Parathyroid adenoma (tissue), 2 donors: Measurements from ENCODE around the gene ARHGEF3.

Experiments used
- H2AFZ ChIP-seq: fragments of 300-600 bp; sonication (generic); one replicate; pipeline ENCODE4 v1.7.0; 2017; ENCODE audit warnings: antibody characterized with exemption, mild to moderate bottlenecking
- H3K27ac ChIP-seq: fragments of 300-600 bp; sonication (generic); one replicate; pipeline ENCODE4 v1.7.0; 2017
- H3K27me3 ChIP-seq: fragments of 300-600 bp; sonication (generic); one replicate; pipeline ENCODE4 v1.7.0; 2017; ENCODE audit warnings: low read length; ENCODE audit not compliant: control insufficient read depth, insufficient read depth
- H3K36me3 ChIP-seq: fragments of 300-600 bp; sonication (generic); one replicate; pipeline ENCODE4 v1.7.0; 2017; ENCODE audit warnings: low read length; ENCODE audit not compliant: control insufficient read depth, insufficient read depth
- H3K4me1 ChIP-seq: fragments of 300-600 bp; sonication (generic); one replicate; pipeline ENCODE4 v1.7.0; 2017; ENCODE audit warnings: control low read depth
- H3K4me2 ChIP-seq: fragments of 300-600 bp; sonication (generic); one replicate; pipeline ENCODE4 v1.7.0; 2017; ENCODE audit warnings: low read length
- H3K4me3 ChIP-seq: fragments of 300-600 bp; sonication (generic); one replicate; pipeline ENCODE4 v1.7.0; 2017; ENCODE audit warnings: low read depth, low read length
- H3K79me2 ChIP-seq: fragments of 300-600 bp; sonication (generic); one replicate; pipeline ENCODE4 v1.7.0; 2017; ENCODE audit warnings: control low read depth
- H3K9ac ChIP-seq: fragments of 300-600 bp; sonication (generic); one replicate; pipeline ENCODE4 v1.7.0; 2017; ENCODE audit warnings: mild to moderate bottlenecking
- H3K9me3 ChIP-seq: fragments of 300-600 bp; sonication (generic); one replicate; pipeline ENCODE4 v1.7.0; 2017; ENCODE audit warnings: low read length; ENCODE audit not compliant: control insufficient read depth
- TF ChIP-seq, protein P1 (sequence below): fragments of 300-600 bp; sonication (generic); IDR thresholded peaks from one replicate; pipeline ENCODE4 v1.7.0; 2017; ENCODE audit warnings: antibody characterized with exemption, mild to moderate bottlenecking
- donor health status: primary hyperparathyroidism.

Gene ARHGEF3

DNA sequence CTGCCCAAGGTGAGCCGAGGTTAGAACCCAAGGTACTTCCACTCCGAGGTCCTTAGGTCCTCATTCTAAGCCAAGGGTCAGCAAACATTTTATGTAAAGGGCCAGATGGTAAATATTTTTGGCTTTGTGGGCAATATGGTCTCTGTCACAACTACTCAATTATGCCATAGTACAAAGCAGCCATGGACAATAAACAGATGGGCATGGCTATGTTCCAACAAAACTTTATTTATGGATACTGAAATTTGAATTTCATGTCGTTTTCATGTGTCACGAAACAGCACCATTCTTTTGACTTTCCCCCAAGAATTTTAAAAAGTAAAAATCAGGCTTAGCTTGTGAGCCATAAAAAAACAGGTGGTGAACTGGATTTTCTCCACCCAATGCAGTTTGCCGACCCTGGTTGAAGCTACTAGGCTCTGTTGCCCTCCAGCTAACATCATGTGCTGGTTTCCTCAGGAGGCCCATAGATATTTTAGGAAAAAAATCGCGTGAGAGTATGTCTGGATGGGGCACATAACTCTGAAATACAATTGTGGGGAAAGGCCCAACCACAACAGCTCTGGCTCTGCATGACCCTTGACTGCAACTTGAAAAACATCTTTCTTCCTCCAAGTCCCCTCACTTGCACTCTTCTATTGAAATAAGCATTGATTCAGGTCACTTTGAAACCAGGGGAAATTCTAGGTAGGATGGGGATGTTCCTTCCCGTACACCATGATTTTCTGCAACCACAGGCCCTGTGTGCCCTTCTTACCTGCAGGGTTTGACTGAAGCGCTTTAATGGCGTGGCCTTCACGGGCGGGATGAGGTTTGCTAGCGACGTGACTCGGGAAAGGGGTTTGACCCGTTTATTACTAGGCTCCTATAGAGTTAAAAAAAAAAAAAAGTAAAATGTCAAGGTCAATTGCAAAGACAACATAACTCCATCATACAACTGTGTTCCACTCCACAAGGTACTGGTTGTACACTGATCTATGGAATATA, 28.5 kb downstream of the ARHGEF3 start:
- Histone ChIP-seq H3K36me3 (no peaks in the 10 kb centered on the region), H3K9ac (no peak overlapping the region), H3K79me2 (peaks cover 26% of the 10 kb centered on the region), H3K4me2 (no peak overlapping the region), H3K27me3 (no peaks in the 10 kb centered on the region), H2AFZ (no peak overlapping the region), H3K27ac (no peak overlapping the region), H3K4me3 (no peak overlapping the region), H3K9me3 (no peaks in the 10 kb centered on the region), H3K4me1 (peaks cover 15% of the 10 kb centered on the region)
- TF ChIP-seq, protein P1, sequence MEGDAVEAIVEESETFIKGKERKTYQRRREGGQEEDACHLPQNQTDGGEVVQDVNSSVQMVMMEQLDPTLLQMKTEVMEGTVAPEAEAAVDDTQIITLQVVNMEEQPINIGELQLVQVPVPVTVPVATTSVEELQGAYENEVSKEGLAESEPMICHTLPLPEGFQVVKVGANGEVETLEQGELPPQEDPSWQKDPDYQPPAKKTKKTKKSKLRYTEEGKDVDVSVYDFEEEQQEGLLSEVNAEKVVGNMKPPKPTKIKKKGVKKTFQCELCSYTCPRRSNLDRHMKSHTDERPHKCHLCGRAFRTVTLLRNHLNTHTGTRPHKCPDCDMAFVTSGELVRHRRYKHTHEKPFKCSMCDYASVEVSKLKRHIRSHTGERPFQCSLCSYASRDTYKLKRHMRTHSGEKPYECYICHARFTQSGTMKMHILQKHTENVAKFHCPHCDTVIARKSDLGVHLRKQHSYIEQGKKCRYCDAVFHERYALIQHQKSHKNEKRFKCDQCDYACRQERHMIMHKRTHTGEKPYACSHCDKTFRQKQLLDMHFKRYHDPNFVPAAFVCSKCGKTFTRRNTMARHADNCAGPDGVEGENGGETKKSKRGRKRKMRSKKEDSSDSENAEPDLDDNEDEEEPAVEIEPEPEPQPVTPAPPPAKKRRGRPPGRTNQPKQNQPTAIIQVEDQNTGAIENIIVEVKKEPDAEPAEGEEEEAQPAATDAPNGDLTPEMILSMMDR = no peak

DNA sequence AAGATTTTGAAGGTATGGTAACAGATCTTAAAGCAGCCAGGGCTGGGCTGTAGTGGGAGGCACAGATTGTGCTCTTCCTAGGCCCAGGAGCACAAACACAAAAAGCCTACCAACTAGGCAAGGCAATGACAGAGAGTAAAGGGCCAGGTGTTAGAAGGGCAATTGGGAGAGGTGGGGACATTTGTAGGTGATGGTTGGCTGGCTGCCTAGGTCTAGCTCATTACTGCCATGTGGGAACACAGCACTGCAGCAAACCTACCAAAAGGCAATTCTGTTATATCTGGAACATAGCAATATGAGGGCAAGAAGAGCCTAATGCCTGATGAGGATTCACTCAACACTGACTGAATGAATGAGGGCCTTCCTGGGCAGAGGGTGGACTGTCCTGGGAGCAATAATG, 30.4 kb downstream of the ARHGEF3 start:
- TF ChIP-seq, protein P1 = no peak
- Histone ChIP-seq H3K27me3 (no peaks in the 10 kb centered on the region), H3K27ac (no peak overlapping the region), H3K4me2 (no peak overlapping the region), H3K4me3 (no peak overlapping the region), H3K79me2 (peaks cover 39% of the 10 kb centered on the region), H2AFZ (no peak overlapping the region), H3K36me3 (no peaks in the 10 kb centered on the region), H3K9ac (no peak overlapping the region), H3K4me1 (peaks cover 12% of the 10 kb centered on the region), H3K9me3 (no peaks in the 10 kb centered on the region)

DNA sequence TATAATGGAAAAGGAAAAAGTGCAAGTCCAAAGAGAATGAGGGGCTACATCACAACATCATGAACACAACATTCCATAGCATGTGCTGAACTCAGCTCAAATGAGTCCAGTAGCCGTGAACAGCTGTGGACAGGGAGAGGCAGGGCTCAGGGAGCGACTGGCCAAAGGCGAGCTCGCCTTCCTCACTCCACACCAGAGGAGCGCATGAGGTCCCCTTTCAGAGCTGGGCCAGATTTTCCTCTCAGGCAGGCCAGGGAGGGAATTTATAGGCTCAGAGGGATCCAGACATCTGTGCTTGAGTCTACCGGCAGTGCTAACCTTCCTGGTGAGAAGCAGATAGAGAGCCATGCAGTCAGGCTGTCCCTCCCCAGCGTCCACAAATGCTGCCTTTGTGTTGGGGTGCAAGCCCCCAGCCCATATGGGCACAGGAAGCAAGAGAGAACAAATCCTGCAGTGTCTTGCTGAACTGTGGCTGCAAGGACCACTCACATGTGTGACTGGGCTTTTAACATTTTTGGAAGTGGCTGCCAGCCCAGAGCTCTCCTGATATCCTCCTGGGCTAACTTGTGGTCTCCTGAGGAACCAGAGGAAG, 32.5 kb downstream of the ARHGEF3 start:
- TF ChIP-seq, protein P1 = no peak
- Histone ChIP-seq H2AFZ (no peak overlapping the region), H3K9me3 (no peaks in the 10 kb centered on the region), H3K4me3 (no peak overlapping the region), H3K4me2 (peak overlapping the region; percentile 8), H3K27ac (no peak overlapping the region), H3K4me1 (peaks cover 6% of the 10 kb centered on the region), H3K9ac (no peak overlapping the region), H3K27me3 (no peaks in the 10 kb centered on the region), H3K79me2 (peaks cover 44% of the 10 kb centered on the region), H3K36me3 (no peaks in the 10 kb centered on the region)

DNA sequence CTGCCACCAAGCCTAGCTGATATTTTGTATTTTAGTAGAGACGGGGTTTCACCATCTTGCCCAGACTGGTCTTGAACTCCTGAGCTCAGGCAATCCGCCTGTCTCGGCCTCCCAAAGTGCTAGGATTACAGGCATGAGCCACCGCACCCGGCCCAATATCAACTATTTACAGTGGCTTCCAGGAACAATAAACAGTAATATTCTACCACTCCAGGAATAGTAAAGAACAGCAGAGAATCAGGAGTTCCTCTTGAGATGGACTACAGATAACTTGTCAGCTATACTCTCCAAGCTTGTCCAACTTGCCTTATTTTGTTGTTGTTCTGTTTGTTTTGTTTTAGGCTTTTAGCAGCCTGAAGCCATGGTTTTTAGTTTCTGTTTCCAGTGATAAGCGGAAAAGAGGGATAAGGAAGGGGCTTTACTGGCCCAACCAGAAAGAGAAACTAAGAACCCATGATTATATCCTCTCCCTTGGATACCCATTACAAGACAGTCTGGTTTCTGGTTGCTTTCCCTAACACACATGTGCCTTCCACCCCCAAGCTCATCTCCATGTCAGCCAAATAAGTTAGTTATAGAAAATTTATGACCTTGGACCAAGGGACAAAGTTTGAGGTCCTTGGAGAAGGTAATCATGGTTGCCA, 36.7 kb downstream of the ARHGEF3 start:
- no peak overlapping the region for H3K9ac ChIP-seq
- no peaks in the 10 kb centered on the region for H3K27me3 ChIP-seq
- H3K27ac ChIP-seq = no peak overlapping the region
- H3K79me2 ChIP-seq = peaks cover 64% of the 10 kb centered on the region
- no peaks in the 10 kb centered on the region for H3K36me3 ChIP-seq
- no peak overlapping the region for H3K4me3 ChIP-seq
- no peak overlapping the region for H3K4me2 ChIP-seq
- peaks cover 6% of the 10 kb centered on the region for H3K4me1 ChIP-seq
- no peak overlapping the region for H2AFZ ChIP-seq
- TF ChIP-seq, protein P1 = no peak
- H3K9me3 ChIP-seq = no peaks in the 10 kb centered on the region
